ENCODE results near the gene RAD52.

RAD52 gene

GRCh38 chr12:912466-913235 lies 36.8 kb downstream of the RAD52 start:
- DNase-seq (ENCODE audit: low read depth), result no peak
- H3K9ac ChIP-seq (ENCODE audit: low read length), result no peak overlapping the region
- H3K36me3 ChIP-seq (ENCODE audit: control insufficient read depth, insufficient read depth, low read length, severe bottlenecking), result peaks cover 96% of the 10 kb centered on the region
- no peaks in the 10 kb centered on the region for H3K9me3 ChIP-seq (ENCODE audit: control insufficient read depth, low read length)
- no peak overlapping the region for H3K4me3 ChIP-seq (ENCODE audit: low read length)
- no peaks in the 10 kb centered on the region for H3K27me3 ChIP-seq (replicated peaks; ENCODE audit: control insufficient read depth, insufficient read depth, low read length)
- H3K4me1 ChIP-seq (ENCODE audit: control insufficient read depth, insufficient read depth, low read length), result no peaks in the 10 kb centered on the region

- no peak overlapping the region for H3K9ac ChIP-seq (ENCODE audit: low read length)
- H3K36me3 ChIP-seq (ENCODE audit: control insufficient read depth, insufficient read depth, low read length, severe bottlenecking), result peaks cover 94% of the 10 kb centered on the region
- H3K4me3 ChIP-seq (ENCODE audit: low read length), result no peak overlapping the region
- no peaks in the 10 kb centered on the region for H3K27me3 ChIP-seq (replicated peaks; ENCODE audit: control insufficient read depth, insufficient read depth, low read length)
- no peaks in the 10 kb centered on the region for H3K9me3 ChIP-seq (ENCODE audit: control insufficient read depth, low read length)
- DNase-seq (ENCODE audit: low read depth), result no peak
- no peaks in the 10 kb centered on the region for H3K4me1 ChIP-seq (ENCODE audit: control insufficient read depth, insufficient read depth, low read length)
Observed at GRCh38 chr12:911191-911826, 38.2 kb downstream of the RAD52 start.

- H3K9ac ChIP-seq (ENCODE audit: low read length), result no peak overlapping the region
- no peak overlapping the region for H3K4me3 ChIP-seq (ENCODE audit: low read length)
- no peak for DNase-seq (ENCODE audit: low read depth)
- no peaks in the 10 kb centered on the region for H3K4me1 ChIP-seq (ENCODE audit: control insufficient read depth, insufficient read depth, low read length)
- no peaks in the 10 kb centered on the region for H3K27me3 ChIP-seq (replicated peaks; ENCODE audit: control insufficient read depth, insufficient read depth, low read length)
- H3K36me3 ChIP-seq (ENCODE audit: control insufficient read depth, insufficient read depth, low read length, severe bottlenecking), result peaks cover 95% of the 10 kb centered on the region
- no peaks in the 10 kb centered on the region for H3K9me3 ChIP-seq (ENCODE audit: control insufficient read depth, low read length)
Observed at GRCh38 chr12:910416-910815, 39.1 kb downstream of the RAD52 start.

GRCh38 chr12:909861-910260 lies 39.6 kb downstream of the RAD52 start:
- Histone ChIP-seq H3K36me3 (ENCODE audit: control insufficient read depth, insufficient read depth, low read length, severe bottlenecking) (peaks cover 95% of the 10 kb centered on the region), H3K4me1 (ENCODE audit: control insufficient read depth, insufficient read depth, low read length) (no peaks in the 10 kb centered on the region), H3K4me3 (ENCODE audit: low read length) (no peak overlapping the region), H3K9me3 (ENCODE audit: control insufficient read depth, low read length) (no peaks in the 10 kb centered on the region), H3K27me3 (replicated peaks; ENCODE audit: control insufficient read depth, insufficient read depth, low read length) (no peaks in the 10 kb centered on the region), H3K9ac (ENCODE audit: low read length) (no peak overlapping the region)
- no peak for DNase-seq (ENCODE audit: low read depth)

GRCh38 chr12:907413-908185 lies 41.9 kb downstream of the RAD52 start:
- no peak for DNase-seq (ENCODE audit: low read depth)
- Histone ChIP-seq H3K9ac (ENCODE audit: low read length) (no peak overlapping the region), H3K9me3 (ENCODE audit: control insufficient read depth, low read length) (no peaks in the 10 kb centered on the region), H3K4me3 (ENCODE audit: low read length) (no peak overlapping the region), H3K36me3 (ENCODE audit: control insufficient read depth, insufficient read depth, low read length, severe bottlenecking) (peaks cover 95% of the 10 kb centered on the region), H3K4me1 (ENCODE audit: control insufficient read depth, insufficient read depth, low read length) (no peaks in the 10 kb centered on the region), H3K27me3 (replicated peaks; ENCODE audit: control insufficient read depth, insufficient read depth, low read length) (no peaks in the 10 kb centered on the region)

- DNase-seq (ENCODE audit: low read depth), result no peak
- H3K9ac ChIP-seq (ENCODE audit: low read length), result no peak overlapping the region
- H3K27me3 ChIP-seq (replicated peaks; ENCODE audit: control insufficient read depth, insufficient read depth, low read length), result no peaks in the 10 kb centered on the region
- no peaks in the 10 kb centered on the region for H3K4me1 ChIP-seq (ENCODE audit: control insufficient read depth, insufficient read depth, low read length)
- no peak overlapping the region for H3K4me3 ChIP-seq (ENCODE audit: low read length)
- no peaks in the 10 kb centered on the region for H3K9me3 ChIP-seq (ENCODE audit: control insufficient read depth, low read length)
- peaks cover 95% of the 10 kb centered on the region for H3K36me3 ChIP-seq (ENCODE audit: control insufficient read depth, insufficient read depth, low read length, severe bottlenecking)
Observed at GRCh38 chr12:906062-906585, 43.4 kb downstream of the RAD52 start.

GRCh38 chr12:905261-906031 lies 44.0 kb downstream of the RAD52 start:
- no peak overlapping the region for H3K4me3 ChIP-seq (ENCODE audit: low read length)
- H3K36me3 ChIP-seq (ENCODE audit: control insufficient read depth, insufficient read depth, low read length, severe bottlenecking), result peaks cover 95% of the 10 kb centered on the region
- no peak for DNase-seq (ENCODE audit: low read depth)

GRCh38 chr12:904010-904414 lies 45.5 kb downstream of the RAD52 start:
- no peak overlapping the region for H3K4me3 ChIP-seq (ENCODE audit: low read length)
- DNase-seq (ENCODE audit: low read depth), result no peak
- H3K9me3 ChIP-seq (ENCODE audit: control insufficient read depth, low read length), result no peaks in the 10 kb centered on the region
- H3K4me1 ChIP-seq (ENCODE audit: control insufficient read depth, insufficient read depth, low read length), result peaks cover 3% of the 10 kb centered on the region
- H3K27me3 ChIP-seq (replicated peaks; ENCODE audit: control insufficient read depth, insufficient read depth, low read length), result no peaks in the 10 kb centered on the region
- H3K36me3 ChIP-seq (ENCODE audit: control insufficient read depth, insufficient read depth, low read length, severe bottlenecking), result peaks cover 94% of the 10 kb centered on the region
- H3K9ac ChIP-seq (ENCODE audit: low read length), result no peak overlapping the region

More at GRCh38 chr12:905261-906031, 44.0 kb downstream of the RAD52 start:
- no peaks in the 10 kb centered on the region for H3K9me3 ChIP-seq (ENCODE audit: control insufficient read depth, low read length)
- no peaks in the 10 kb centered on the region for H3K27me3 ChIP-seq (replicated peaks; ENCODE audit: control insufficient read depth, insufficient read depth, low read length)
- H3K4me1 ChIP-seq (ENCODE audit: control insufficient read depth, insufficient read depth, low read length), result peaks cover 3% of the 10 kb centered on the region
- no peak overlapping the region for H3K9ac ChIP-seq (ENCODE audit: low read length)

GRCh38 chr12:903055-903454 lies 46.4 kb downstream of the RAD52 start:
- Histone ChIP-seq H3K4me3 (ENCODE audit: low read length) (no peak overlapping the region), H3K9me3 (ENCODE audit: control insufficient read depth, low read length) (no peaks in the 10 kb centered on the region), H3K9ac (ENCODE audit: low read length) (no peak overlapping the region), H3K4me1 (ENCODE audit: control insufficient read depth, insufficient read depth, low read length) (peaks cover 6% of the 10 kb centered on the region), H3K36me3 (ENCODE audit: control insufficient read depth, insufficient read depth, low read length, severe bottlenecking) (peaks cover 86% of the 10 kb centered on the region), H3K27me3 (replicated peaks; ENCODE audit: control insufficient read depth, insufficient read depth, low read length) (no peaks in the 10 kb centered on the region)
- DNase-seq (ENCODE audit: low read depth), result no peak

GRCh38 chr12:902581-902980 lies 46.9 kb downstream of the RAD52 start:
- H3K9me3 ChIP-seq (ENCODE audit: control insufficient read depth, low read length), result no peaks in the 10 kb centered on the region
- peaks cover 9% of the 10 kb centered on the region for H3K4me1 ChIP-seq (ENCODE audit: control insufficient read depth, insufficient read depth, low read length)
- H3K4me3 ChIP-seq (ENCODE audit: low read length), result no peak overlapping the region
- peaks cover 85% of the 10 kb centered on the region for H3K36me3 ChIP-seq (ENCODE audit: control insufficient read depth, insufficient read depth, low read length, severe bottlenecking)
- no peak overlapping the region for H3K9ac ChIP-seq (ENCODE audit: low read length)
- no peak for DNase-seq (ENCODE audit: low read depth)
- H3K27me3 ChIP-seq (replicated peaks; ENCODE audit: control insufficient read depth, insufficient read depth, low read length), result no peaks in the 10 kb centered on the region

All from adipocyte (in vitro differentiated cells).